NCI-H82 treated with DMSO at 0.1 percent for 48 hours (cell line): Measurements from ENCODE around the gene AHRR.

ENCODE experiments used
- DNase-seq: peaks from one replicate; lab custom pipeline; 2025; ENCODE audit not compliant: unreplicated experiment; lab: John Stamatoyannopoulos, UW

Gene AHRR

DNA sequence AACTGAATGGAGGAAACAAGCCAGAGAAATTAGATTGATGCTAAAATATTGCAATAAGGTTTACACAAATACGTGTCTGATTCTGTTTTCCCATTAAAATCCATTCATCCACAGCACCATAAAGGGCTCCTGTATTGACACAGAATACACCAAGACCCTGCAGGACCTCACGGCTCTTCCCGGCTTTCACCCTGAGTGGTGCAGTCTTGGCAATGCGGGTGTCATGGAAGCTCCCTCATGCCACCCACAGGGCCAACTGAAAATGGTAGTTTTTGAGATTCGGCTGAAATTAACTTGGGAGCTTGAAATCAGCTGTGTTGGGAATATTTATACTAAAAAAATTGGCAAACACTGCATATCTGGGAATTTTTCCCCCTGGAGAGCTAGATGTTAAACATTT, 104.2 kb downstream of the AHRR start:
- DNase-seq: no peak

DNA sequence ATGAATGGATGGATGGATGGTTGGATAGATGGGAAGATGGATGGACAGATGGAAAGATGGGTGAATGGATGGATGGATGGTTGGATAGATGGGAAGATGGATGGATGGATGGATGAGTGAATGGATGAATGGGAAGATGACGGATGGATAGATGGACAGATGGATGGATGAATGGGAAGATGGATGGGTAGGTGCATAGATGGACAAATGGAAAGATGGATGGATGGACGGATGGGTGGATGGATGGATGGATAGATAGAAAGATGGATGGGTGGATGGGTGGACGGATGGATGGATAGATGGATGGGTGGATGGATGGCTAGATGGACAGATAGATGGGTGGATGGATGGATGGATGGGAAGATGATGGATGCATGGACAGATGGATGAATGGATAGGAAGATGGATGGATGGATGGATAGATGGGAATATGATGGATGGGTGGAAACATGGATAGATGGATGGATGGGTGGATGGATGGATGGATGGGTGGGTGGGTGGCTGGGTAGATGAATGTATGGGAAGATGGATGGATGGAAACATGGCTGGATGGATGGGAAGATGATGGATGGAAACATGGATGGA, 105.0 kb downstream of the AHRR start:
- no peak for DNase-seq

DNA sequence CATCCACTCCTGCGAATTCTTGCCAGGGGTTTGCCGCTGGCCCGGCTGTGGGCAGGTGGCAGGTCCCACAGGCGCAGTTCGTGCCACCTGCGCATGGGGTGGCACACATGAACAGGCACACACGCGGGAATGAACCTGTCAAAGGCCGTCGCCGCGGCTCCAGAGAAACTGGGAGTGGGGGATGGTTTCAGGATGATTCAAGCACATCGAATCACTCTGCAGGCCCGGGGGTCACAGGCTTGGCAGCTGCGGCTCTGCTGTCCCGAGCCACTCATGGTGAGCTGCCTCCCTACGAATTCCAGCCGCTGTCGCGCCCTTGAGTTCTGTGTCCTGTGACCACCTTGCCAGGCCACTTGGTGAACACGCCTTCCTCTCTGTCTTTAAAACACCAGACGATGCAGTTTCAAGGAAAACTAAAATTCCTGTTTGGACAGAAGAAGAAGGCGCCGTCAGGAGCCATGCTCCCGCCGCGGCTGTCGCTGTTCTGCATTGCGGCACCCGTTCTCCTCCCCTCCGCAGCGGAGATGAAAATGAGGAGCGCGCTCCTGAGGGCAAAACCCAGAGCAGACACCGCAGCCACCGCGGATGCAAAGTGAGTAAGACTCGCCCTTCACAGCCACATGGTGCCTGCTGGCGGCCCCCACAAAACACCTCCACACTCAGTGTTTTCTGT, 106.0 kb downstream of the AHRR start:
- no peak for DNase-seq

DNA sequence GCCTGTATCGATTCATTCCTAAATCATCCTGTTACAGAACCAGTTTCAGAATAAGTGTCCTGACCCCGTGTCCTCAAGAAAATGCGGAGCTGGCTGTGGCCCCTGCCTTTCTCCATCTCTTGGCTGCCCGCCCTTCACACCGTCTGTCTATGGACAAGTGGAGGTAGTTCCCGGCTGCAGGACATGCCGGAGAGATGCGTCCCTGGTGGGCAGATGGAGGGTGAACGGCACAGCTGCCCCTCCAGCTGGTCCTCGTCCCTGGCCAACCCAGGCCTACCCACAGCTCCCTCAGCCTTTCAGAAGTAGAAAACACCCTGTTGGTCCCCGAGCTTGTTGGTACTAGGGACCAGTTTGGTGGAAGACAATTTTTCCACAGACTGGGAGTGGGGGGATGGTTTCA, 106.7 kb downstream of the AHRR start:
- no peak for DNase-seq

DNA sequence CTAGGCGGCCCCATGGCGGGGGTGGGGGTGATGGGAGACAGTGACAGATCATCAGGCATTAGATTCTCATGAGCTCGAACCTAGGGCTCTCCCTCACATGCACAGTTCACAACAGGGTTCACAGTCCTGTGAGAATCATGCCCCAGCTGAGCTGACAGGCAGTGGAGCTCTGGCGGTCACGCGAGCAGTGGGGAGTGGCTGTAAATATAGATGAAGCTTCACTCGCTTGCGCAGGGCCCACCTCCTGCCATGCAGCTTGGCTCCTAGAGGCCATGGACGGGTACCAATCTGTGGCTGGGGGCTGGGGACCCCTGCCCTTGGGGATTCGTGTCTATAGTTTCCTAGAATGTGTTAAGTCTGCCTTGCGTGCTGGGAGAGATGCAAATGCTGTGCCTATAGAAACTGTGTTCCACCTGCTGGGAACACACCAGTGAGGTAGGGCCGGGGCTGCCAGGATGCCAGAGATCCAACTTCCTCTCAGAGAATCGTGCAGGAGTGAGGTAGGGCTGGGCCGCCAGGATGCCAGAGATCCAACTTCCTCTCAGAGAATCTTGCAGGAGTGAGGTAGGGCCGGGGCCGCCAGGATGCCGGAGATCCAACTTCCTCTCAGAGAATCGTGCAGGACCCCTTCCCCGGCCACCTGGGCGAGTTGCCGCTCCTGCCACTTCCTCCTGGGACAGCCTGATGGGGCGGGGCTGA, 107.4 kb downstream of the AHRR start:
- no peak for DNase-seq

- no peak for DNase-seq
Observed at GRCh38 chr5:429453-430188, 108.1 kb downstream of the AHRR start.

DNA sequence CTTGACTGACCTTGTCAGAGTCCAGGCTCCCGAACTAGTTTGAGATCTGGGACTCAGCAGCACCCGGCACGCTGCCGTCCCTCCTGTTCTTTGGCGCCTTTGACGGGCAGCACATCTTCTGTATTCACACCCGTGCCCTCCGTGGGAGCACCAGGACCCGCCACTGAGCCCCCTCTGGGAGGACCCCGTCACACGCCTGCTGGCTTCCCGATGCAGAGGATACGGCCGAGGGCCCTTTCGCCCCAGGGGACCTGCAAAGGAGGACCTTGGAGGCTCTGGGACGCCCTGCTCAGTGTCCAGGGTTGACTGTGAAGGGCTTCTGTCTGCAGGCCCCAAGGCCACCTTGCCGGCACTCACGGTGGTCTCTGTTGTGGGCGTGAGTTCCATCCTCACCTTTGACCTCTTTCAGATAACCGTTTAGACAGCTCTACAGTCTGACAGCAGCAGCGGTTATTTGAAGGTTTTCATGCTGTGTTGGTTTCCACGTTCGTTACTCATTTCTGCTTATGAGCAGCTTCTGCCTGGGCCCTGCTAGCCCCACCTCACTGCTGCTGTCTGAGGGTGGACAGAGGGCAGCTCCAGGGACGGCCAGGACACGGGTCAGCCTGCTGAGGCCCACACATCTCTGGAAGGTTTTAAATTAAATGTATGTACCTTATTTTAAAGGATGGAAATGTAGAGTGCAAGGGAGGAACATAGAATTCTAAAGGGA, 108.9 kb downstream of the AHRR start:
- no peak for DNase-seq

- no peak for DNase-seq
Observed at GRCh38 chr5:431001-431710, 109.6 kb downstream of the AHRR start.

DNA sequence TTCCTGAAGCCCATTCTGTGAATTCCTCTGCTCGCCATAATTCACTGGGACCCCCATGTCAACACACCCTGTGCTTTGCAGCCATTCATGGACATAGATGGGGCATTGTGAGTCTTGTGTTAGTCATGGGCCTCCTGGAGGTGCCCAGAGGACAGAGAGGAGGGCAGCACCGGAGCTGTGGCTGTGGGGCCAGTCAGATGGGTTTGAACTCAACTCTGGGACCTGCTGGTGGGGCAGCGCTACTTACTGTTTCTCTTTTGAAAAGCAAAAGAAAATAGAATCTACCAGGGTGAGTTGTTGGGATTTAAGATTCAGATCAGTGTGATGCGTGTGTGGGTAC, 110.2 kb downstream of the AHRR start:
- DNase-seq: no peak

- no peak for DNase-seq
Observed at GRCh38 chr5:432201-432927, 110.8 kb downstream of the AHRR start.

DNA sequence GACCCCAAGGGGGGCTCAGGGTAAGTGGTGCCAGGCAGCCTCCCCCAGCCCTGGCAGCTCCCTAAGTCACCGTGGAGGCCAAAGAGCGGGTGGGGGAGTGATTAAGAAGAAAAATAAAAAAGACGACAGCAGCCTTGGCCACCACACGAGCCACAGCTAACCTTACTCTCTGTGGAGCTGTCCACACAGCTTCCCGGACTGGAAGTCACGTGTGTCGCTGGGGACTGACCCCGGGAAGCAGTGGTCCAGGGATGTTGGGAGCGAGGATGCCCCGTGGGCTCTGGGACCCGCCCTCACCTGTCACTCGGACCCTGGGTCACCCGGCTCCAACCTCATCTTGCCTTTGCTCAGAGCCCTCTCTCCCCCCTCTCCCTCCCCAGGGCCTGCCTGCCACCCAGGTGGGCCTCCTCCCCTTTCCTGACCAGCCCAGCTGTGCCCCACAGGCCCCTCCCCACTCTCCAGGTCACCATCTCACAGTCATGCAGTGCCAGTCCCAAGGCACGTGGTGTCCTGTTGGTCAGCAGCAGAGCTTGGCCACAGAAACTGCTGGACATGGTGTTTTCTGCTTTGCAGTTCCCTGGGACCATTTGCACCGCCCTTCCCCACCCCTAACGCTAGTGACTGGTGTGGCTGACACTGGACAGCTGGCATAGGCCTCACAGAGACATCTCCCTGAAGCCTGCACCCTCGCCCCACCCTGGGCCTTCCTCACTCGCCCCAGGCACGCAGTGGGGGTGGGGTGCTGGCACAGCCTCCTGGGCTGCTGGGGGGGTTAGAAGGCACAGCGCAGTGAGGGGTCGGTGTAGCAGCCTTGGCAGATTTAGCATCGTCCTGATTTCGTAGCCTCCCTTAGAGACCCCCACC, 111.6 kb downstream of the AHRR start:
- DNase-seq: no peak

- no peak for DNase-seq
Observed at GRCh38 chr5:433836-434235, 112.3 kb downstream of the AHRR start.

DNA sequence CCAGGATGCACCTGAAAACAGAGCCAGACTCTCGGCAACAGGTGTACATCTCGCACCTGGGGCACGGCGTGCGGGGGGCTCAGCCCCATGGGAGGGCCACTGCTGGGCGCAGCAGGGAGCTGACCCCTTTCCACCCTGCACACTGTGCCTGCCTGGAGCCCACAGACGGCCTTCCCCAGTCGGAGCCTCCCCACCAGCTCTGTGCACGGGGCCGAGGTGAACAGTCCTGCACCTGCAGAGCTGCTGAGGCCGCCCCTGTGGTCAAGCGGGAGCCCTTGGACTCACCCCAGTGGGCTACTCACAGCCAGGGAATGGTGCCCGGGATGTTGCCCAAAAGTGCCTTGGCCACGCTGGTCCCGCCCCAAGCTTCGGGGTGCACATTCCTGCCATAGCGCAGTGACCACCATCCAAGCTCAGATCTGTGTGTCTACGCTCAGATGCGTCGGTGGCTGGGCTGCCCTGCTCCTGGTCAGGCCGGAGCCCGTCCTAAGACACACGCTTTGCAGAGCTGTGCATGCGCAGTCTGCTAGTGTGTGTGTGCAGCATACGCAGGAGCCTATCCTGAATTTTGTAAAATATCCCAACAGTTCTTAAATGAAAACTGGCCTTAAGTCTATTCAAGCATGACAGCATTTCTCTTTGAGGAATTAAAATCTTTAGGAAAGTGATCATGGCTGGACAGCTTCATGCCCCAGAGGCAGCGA, 113.1 kb downstream of the AHRR start:
- no peak for DNase-seq

DNA sequence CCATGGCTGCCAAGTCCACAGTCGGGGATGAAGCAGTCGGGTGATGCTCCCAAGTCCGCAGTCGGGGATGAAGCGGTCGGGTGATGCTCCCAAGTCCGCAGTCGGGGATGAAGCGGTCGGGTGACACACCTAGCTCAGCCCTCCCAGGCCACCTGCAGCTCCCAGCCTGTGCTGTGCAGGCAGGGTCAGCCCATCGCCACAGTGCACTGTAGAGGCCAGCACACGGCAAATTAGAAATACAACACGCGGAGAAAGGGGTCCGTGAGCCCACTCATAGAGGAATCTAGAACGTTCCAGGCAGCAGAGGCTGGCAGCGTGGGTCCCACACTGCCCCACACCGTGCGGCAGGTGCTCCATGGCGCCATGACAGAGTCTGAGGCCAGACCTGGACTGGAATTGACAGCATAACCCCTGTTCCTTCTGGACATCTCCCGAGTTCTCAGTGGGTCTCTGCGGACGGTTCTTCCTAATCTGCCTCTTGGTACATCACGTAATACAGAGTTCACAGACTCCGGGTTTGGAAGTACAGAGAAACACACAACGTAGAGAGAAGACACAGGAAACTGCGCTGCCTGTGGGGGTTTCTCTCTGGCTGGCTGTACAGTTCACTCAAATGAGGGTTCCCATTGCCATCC, 113.8 kb downstream of the AHRR start:
- no peak for DNase-seq

DNA sequence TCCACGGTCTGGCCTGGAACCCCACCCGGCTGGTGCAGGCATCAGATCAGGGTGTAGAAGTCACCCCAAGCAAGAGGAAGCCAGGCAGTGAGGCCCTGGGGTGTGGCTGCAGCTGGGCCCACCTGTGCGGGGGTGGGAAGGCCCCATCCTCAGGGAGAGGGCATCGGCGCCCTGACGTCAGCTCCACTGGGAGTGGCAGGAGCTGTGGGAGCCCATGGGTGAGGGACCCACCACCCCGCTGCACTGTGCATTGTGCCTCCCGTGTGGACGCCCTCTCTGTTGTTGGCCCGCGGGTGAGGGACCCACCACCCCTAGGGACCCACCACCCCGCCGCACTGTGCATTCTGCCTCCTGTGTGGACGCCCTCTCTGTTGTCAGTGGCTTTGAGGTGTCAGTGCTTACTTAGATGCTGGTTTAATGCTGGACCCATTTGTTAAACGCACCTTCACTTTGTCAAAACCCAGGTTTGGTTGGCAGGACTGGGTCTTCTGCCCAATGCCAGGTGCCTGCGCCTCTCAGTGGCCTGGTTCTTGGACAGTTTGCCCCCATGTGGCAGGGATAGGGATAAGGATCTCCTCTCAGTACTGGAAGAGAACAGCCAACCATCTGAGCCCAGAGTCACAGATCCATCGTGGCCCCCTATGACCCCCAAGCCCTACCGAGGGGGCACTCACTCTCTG, 114.6 kb downstream of the AHRR start:
- no peak for DNase-seq

GRCh38 chr5:436641-436975, 115.1 kb downstream of the AHRR start:
- DNase-seq: no peak

- no peak for DNase-seq
Observed at GRCh38 chr5:437281-437771, 115.8 kb downstream of the AHRR start.
